ENCODE results near the gene EIF2S2. TPM values are rescaled to one million over a fixed set of nuclear protein-coding genes. Genes with fewer than 3 reads are reported as not detected.

EIF2S2 gene
- total RNA-seq, 2 experiments from 2014 or later = 21.8 to 23.2 TPM

DNA sequence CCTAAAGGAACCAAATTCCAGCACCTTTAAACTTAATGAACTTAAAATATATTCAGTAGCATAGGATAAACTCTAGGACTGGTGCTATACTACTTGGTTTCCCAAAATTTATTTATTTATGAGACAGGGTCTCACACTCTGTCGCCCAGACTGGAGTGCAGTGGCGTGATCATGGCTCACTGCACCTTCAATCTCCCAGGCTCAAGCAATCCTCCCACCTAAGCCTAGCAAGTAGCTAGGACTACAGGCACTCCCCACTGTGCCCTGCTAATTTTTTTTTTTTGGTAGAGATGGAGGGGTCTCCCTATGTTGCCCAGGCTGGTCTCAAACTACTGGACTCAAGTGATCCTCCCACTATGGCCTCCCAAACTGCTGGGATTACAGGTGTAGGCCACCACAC lies 21.4 kb downstream of the EIF2S2 start:
- Mint-ChIP-seq H3K4me1 (ENCODE audit: low read depth) (peaks cover 6% of the 10 kb centered on the region), H3K36me3 (ENCODE audit: low read depth) (peaks cover 90% of the 10 kb centered on the region), H3K27ac (peak overlapping the region; percentile 13), H3K27me3 (no peaks in the 10 kb centered on the region), H3K4me3 (no peak overlapping the region), H3K9me3 (no peaks in the 10 kb centered on the region)
- ATAC-seq (ENCODE audit: poor library complexity) (no peak), DNase-seq (no peak)
- no peak for TF ChIP-seq CTCF (IDR thresholded peaks at IDR 0.05)
- POLR2A ChIA-PET = no interaction called here
- CTCF ChIA-PET = no interaction called here
- Histone ChIP-seq H3K4me1 (ENCODE audit: insufficient read depth, low read length) (no peaks in the 10 kb centered on the region), H3K36me3 (ENCODE audit: insufficient read depth, low read length) (peaks cover 88% of the 10 kb centered on the region), H3K27me3 (ENCODE audit: control insufficient read depth in 1 of 2, insufficient read depth in 2 of 2, low read length in 2 of 2) (no peaks in the 10 kb centered on the region), H3K9me3 (ENCODE audit: control insufficient read depth in 1 of 2, insufficient read depth in 1 of 2, low read length in 2 of 2) (no peaks in the 10 kb centered on the region), H3K27ac (ENCODE audit: low read depth in 1 of 2, low read length in 2 of 2) (no peak overlapping the region), H3K4me3 (ENCODE audit: low read length) (no peak overlapping the region)
- intact Hi-C loops (cut with DNase I, micrococcal nuclease) = no loop called here

DNA sequence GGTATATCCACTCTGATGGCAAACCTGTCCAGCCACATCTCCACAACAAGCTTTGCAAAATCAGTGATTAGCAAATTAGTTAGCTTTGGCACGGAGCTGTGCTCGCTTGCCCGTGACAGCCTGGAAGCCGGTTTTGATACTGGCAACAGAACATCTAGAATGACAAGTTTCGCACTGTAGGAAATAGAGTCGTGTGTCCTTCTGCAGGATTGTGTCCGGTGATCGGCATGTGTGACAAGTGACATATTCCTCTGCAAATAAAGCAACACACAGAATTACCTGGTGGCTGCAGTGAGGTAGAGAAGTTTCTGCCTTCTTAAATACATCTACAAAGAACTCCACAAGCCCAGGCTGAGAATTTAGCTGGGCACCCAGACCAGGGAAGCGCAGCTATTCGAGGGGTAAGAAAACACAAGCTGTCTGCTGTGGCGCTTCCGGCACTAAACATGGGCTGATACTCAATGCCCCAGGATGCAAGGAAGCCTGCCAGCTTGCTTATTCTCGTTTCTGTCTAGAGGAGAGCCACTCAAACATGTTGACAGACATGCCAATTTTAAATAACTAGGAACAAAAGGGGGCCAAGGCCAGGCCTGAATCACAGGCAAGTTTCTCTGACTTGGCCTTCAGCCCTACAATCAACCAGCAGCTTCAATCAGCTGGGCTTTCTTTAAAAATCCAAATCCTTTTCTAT lies 22.2 kb downstream of the EIF2S2 start:
- no peaks in the 10 kb centered on the region for H3K27me3 Mint-ChIP-seq
- no peak for ATAC-seq (ENCODE audit: poor library complexity)
- Histone ChIP-seq H3K27me3 (ENCODE audit: control insufficient read depth in 1 of 2, insufficient read depth in 2 of 2, low read length in 2 of 2) (no peaks in the 10 kb centered on the region), H3K27ac (ENCODE audit: low read depth in 1 of 2, low read length in 2 of 2) (no peak overlapping the region), H3K4me3 (ENCODE audit: low read length) (no peak overlapping the region), H3K9me3 (ENCODE audit: control insufficient read depth in 1 of 2, insufficient read depth in 1 of 2, low read length in 2 of 2) (no peaks in the 10 kb centered on the region), H3K36me3 (ENCODE audit: insufficient read depth, low read length) (peaks cover 86% of the 10 kb centered on the region), H3K4me1 (ENCODE audit: insufficient read depth, low read length) (no peaks in the 10 kb centered on the region)
- H3K4me1 Mint-ChIP-seq (ENCODE audit: low read depth) = peaks cover 12% of the 10 kb centered on the region
- peak overlapping the region; percentile 13 for H3K27ac Mint-ChIP-seq
- peaks cover 91% of the 10 kb centered on the region for H3K36me3 Mint-ChIP-seq (ENCODE audit: low read depth)
- no peaks in the 10 kb centered on the region for H3K9me3 Mint-ChIP-seq
- ChIA-PET CTCF (interaction anchor here (0.5 kb wide), 1 partner anchor 1349 kb away, joined by 4 read pairs; no protein-coding TSS in a partner anchor), POLR2A (no interaction called here)
- intact Hi-C loops (cut with DNase I, micrococcal nuclease) = no loop called here
- H3K4me3 Mint-ChIP-seq = no peak overlapping the region
- TF ChIP-seq CTCF (IDR thresholded peaks at IDR 0.05) = no peak
- no peak for DNase-seq

DNA sequence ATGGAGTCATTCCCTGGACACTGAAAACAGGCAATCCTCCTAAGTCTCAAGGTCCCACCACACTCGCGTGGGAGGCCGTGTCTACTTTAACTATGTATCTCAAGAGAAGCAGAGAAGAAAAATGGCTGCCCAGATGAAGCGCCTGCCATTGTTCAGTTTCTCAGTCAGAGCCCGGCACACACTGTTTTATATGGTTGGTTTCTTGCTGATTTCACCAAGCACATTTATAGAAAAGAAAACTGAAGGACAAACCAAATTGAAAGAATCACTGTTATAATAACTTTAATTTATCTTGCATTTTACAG lies 22.9 kb downstream of the EIF2S2 start:
- ATAC-seq (ENCODE audit: poor library complexity) = no peak
- Histone ChIP-seq H3K9me3 (ENCODE audit: control insufficient read depth in 1 of 2, insufficient read depth in 1 of 2, low read length in 2 of 2) (no peaks in the 10 kb centered on the region), H3K4me1 (ENCODE audit: insufficient read depth, low read length) (peaks cover 2% of the 10 kb centered on the region), H3K27ac (ENCODE audit: low read depth in 1 of 2, low read length in 2 of 2) (no peak overlapping the region), H3K4me3 (ENCODE audit: low read length) (no peak overlapping the region), H3K36me3 (ENCODE audit: insufficient read depth, low read length) (peaks cover 86% of the 10 kb centered on the region), H3K27me3 (ENCODE audit: control insufficient read depth in 1 of 2, insufficient read depth in 2 of 2, low read length in 2 of 2) (no peaks in the 10 kb centered on the region)
- H3K27ac Mint-ChIP-seq = no peak overlapping the region
- H3K36me3 Mint-ChIP-seq (ENCODE audit: low read depth) = peaks cover 94% of the 10 kb centered on the region
- DNase-seq = no peak
- H3K4me1 Mint-ChIP-seq (ENCODE audit: low read depth) = peaks cover 17% of the 10 kb centered on the region
- POLR2A ChIA-PET = no interaction called here
- no peaks in the 10 kb centered on the region for H3K9me3 Mint-ChIP-seq
- intact Hi-C loops (cut with DNase I, micrococcal nuclease) = no loop called here
- CTCF ChIA-PET = no interaction called here
- TF ChIP-seq CTCF (IDR thresholded peaks at IDR 0.05) = no peak
- H3K27me3 Mint-ChIP-seq = no peaks in the 10 kb centered on the region
- H3K4me3 Mint-ChIP-seq = no peak overlapping the region

All from CD4-positive, alpha-beta T cell (primary cell).